ENCODE data around the gene PLCD4.

DNA sequence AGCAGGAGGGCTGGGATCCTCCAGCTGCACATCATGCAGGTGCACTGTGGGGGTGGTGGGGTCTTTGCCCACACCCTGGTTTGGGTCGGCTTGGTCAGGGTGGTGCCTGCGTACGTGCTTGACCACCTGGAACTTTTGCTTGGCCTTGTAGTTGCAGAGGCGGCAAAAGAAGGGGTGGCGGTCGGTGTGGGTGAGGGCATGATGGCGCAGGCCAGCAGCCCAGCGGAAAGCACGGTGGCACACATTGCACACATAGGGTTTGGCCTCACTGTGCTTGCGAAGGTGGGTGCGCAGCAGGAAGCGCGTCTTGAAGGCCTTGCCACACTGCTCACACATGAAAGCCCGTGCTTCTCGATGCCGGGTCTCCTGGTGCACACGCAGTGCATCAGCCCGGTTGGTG is 30.7 kb downstream of the PLCD4 start:
- TF ChIP-seq, protein P1, sequence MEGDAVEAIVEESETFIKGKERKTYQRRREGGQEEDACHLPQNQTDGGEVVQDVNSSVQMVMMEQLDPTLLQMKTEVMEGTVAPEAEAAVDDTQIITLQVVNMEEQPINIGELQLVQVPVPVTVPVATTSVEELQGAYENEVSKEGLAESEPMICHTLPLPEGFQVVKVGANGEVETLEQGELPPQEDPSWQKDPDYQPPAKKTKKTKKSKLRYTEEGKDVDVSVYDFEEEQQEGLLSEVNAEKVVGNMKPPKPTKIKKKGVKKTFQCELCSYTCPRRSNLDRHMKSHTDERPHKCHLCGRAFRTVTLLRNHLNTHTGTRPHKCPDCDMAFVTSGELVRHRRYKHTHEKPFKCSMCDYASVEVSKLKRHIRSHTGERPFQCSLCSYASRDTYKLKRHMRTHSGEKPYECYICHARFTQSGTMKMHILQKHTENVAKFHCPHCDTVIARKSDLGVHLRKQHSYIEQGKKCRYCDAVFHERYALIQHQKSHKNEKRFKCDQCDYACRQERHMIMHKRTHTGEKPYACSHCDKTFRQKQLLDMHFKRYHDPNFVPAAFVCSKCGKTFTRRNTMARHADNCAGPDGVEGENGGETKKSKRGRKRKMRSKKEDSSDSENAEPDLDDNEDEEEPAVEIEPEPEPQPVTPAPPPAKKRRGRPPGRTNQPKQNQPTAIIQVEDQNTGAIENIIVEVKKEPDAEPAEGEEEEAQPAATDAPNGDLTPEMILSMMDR (IDR thresholded peaks at IDR 0.05; ENCODE audit: insufficient read depth, low read depth, low read length), result no peak
- no peak for TF ChIP-seq EZH2 (IDR thresholded peaks at IDR 0.05; ENCODE audit: insufficient read depth, low read length)

All from astrocyte (in vitro differentiated cells and primary cell).